Kidney (tissue), 14 donors: ENCODE measurements around the gene WNT3. TPM values are rescaled to one million over a fixed set of nuclear protein-coding genes. Genes with fewer than 3 reads are reported as not detected.

Experiments used
- DNase-seq, 5 donors: peaks; one replicate each; pipeline ENCODE4 v3.0.0-alpha.2; 2013 to 2020
- FAIRE-seq: peaks from 2 replicates; lab custom pipeline; 2012; peaks lifted over from hg19 to GRCh38; lab: Jason Lieb, UNC
- H3K27ac ChIP-seq, 2 donors: one replicate each; pipeline ENCODE4 v1.7.0; 2013; ENCODE audit warnings: low read depth in 2 of 2, low read length in 2 of 2, inconsistent platforms in 1 of 2
- H3K27me3 ChIP-seq: one replicate; pipeline ENCODE4 v1.7.1; 2013; ENCODE audit warnings: low read length, inconsistent platforms; ENCODE audit not compliant: control insufficient read depth, insufficient read depth
- H3K36me3 ChIP-seq, 3 donors: one replicate each; pipeline versions ENCODE4 v1.7.0 to v1.7.1; 2013; ENCODE audit warnings: low read length in 3 of 3, control low read depth in 1 of 3, inconsistent platforms in 1 of 3; ENCODE audit not compliant: insufficient read depth in 3 of 3, control insufficient read depth in 2 of 3
- H3K4me1 ChIP-seq, 3 donors: one replicate each; pipeline versions ENCODE4 v1.7.0 to v1.7.1; 2013; ENCODE audit warnings: low read length in 3 of 3, inconsistent platforms in 1 of 3, low read depth in 1 of 3; ENCODE audit not compliant: control insufficient read depth in 2 of 3, insufficient read depth in 2 of 3
- H3K4me3 ChIP-seq, 3 donors: one replicate each; pipeline versions ENCODE4 v1.7.0 to v1.8.1; 2013; ENCODE audit warnings: low read length in 3 of 3, control low read depth in 1 of 3, inconsistent platforms in 1 of 3
- H3K9ac ChIP-seq, 3 donors: one replicate each; pipeline versions ENCODE4 v1.7.0 to v1.7.1; 2013; ENCODE audit warnings: low read length in 3 of 3, control low read depth in 1 of 3, inconsistent platforms in 1 of 3
- H3K9me3 ChIP-seq, 3 donors: one replicate each; pipeline versions ENCODE4 v1.7.0 to v1.7.1; 2013; ENCODE audit warnings: low read length in 3 of 3, control low read depth in 1 of 3, inconsistent platforms in 1 of 3; ENCODE audit not compliant: control insufficient read depth in 2 of 3, insufficient read depth in 1 of 3
- CTCF ChIP-seq: IDR thresholded peaks from 3 replicates; pipeline ENCODE4 v1.5.1; 2012; ENCODE audit warnings: mild to moderate bottlenecking, moderate library complexity, borderline replicate concordance; ENCODE audit not compliant: insufficient read depth; ENCODE audit errors: extremely low read depth
- intact Hi-C: fragments of 100-400 bp; cut with DNase I; formaldehyde crosslinking; loops from one replicate; pipeline ENCODE4 v1.11.1; 2022
- polyA plus RNA-seq: library from polyadenylated mRNA; stranded (reverse); fragments of 350-450 nt; fragmentation: Illumina TruSeq; extraction: RNeasy Lipid Tissue Mini Kit (QIAGEN cat#74804); gene quantifications from one replicate; pipeline ENCODE4 v1.2.3, GENCODE V29; 2014; ENCODE audit warnings: low read depth, low replicate concordance; ENCODE audit not compliant: insufficient read depth
- total RNA-seq: library from RNA; stranded (reverse); fragmentation: NEBNext Ultra II Directional; extraction: Animal tissue kit (Norgen Biotek cat#: 25700); gene quantifications from one replicate; pipeline ENCODE4 v1.2.1, GENCODE V29; 2021
- donor health status: control.
- donor health status: control.
- donor health status: control.
- donor health status: control.
- donor health status: control.
- donor health status: DM: yes; HTN: yes; CAD: no.
- donor health status: Normal renal cell carcinoma (clear cell type).

The WNT3 gene
- total and polyA plus RNA-seq, 2 donors from 2014 or later, result 0.38 to 1.3 TPM

GRCh38 chr17:46738544-46738943 is 79.9 kb downstream of the WNT3 start:
- TF ChIP-seq CTCF, result no peak
- no peaks in the 10 kb centered on the region for H3K27me3 ChIP-seq
- no peak overlapping the region for H3K4me3 ChIP-seq
- H3K4me1 ChIP-seq, result no peaks in the 10 kb centered on the region
- H3K36me3 ChIP-seq, result peaks cover 0 to 2% (median 0%) of the 10 kb centered on the region in 3 donors
- no peak overlapping the region for H3K27ac ChIP-seq
- H3K9ac ChIP-seq, result no peak overlapping the region
- no peaks in the 10 kb centered on the region for H3K9me3 ChIP-seq
- intact Hi-C loops, result no loop called here
- DNase-seq (no peak), FAIRE-seq (no peak)

- Histone ChIP-seq H3K36me3 (no peaks in the 10 kb centered on the region), H3K4me1 (no peaks in the 10 kb centered on the region), H3K27me3 (no peaks in the 10 kb centered on the region), H3K4me3 (no peak overlapping the region), H3K9ac (no peak overlapping the region), H3K27ac (no peak overlapping the region), H3K9me3 (no peaks in the 10 kb centered on the region)
- FAIRE-seq (no peak), DNase-seq (no peak)
- intact Hi-C loops, result no loop called here
- TF ChIP-seq CTCF, result no peak
These were observed 81.2 kb downstream of the WNT3 start for GRCh38 chr17:46737326-46737725.

DNA sequence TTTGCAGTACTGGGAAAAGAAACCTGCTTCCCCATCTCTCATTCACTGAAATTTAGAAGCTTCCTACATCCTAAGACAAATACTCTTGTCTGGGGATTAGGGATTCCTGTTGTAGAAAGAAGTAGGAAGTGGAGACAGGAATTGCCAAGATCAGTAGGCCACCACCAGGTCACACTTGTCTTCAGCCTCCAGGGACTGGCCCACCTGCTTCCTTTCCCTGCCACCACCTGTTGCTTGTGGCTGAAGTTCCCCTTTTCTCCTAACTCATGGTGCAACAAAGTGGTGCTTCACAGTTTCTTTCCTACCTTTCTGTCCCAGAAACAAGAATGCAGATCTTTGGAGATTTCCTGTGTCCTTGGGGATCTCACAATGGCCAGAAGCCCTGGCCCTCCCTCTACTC is 82.4 kb downstream of the WNT3 start:
- Histone ChIP-seq H3K4me3 (no peak overlapping the region), H3K27ac (no peak overlapping the region), H3K27me3 (no peaks in the 10 kb centered on the region), H3K9ac (no peak overlapping the region), H3K4me1 (no peaks in the 10 kb centered on the region), H3K9me3 (no peaks in the 10 kb centered on the region), H3K36me3 (no peaks in the 10 kb centered on the region)
- no peak for TF ChIP-seq CTCF
- intact Hi-C loops, result no loop called here
- DNase-seq (no peak), FAIRE-seq (no peak)

GRCh38 chr17:46733837-46734475 is 84.5 kb downstream of the WNT3 start:
- DNase-seq (no peak), FAIRE-seq (no peak)
- TF ChIP-seq CTCF, result no peak
- no peak overlapping the region for H3K9ac ChIP-seq
- H3K27me3 ChIP-seq, result no peaks in the 10 kb centered on the region
- no peak overlapping the region for H3K27ac ChIP-seq
- H3K9me3 ChIP-seq, result no peaks in the 10 kb centered on the region
- H3K36me3 ChIP-seq, result no peaks in the 10 kb centered on the region
- H3K4me3 ChIP-seq, result no peak overlapping the region
- intact Hi-C loops, result no loop called here
- H3K4me1 ChIP-seq, result no peaks in the 10 kb centered on the region
